ENCODE measurements around the gene TOMM40. TPM values are rescaled to one million over a fixed set of nuclear protein-coding genes. Genes with fewer than 3 reads are reported as not detected.

Gene TOMM40
- total and polyA plus RNA-seq, 8 donors: 12.8 to 28.8 (median 17.8) TPM

GRCh38 chr19:44894052-44894400 is 3.0 kb downstream of the TOMM40 start:
- peaks cover 0 to 12% (median 6%) of the 10 kb centered on the region in 3 donors for H3K36me3 ChIP-seq
- no peak for TF ChIP-seq CTCF (IDR thresholded peaks at IDR 0.05)
- H3K9me3 ChIP-seq: no peaks in the 10 kb centered on the region
- H3K4me3 ChIP-seq: no peak overlapping the region
- H3K27ac ChIP-seq: no peak overlapping the region
- FAIRE-seq (no peak), DNase-seq (no peak), ATAC-seq (no peak)
- 95% methylated on average over 6 of the region's 6 CpGs for WGBS, 2 donors
- no peaks in the 10 kb centered on the region for H3K27me3 ChIP-seq
- intact Hi-C loops (cut with DNase I): no loop called here
- peaks cover 6 to 14% (median 10%) of the 10 kb centered on the region in 3 donors for H3K4me1 ChIP-seq

DNA sequence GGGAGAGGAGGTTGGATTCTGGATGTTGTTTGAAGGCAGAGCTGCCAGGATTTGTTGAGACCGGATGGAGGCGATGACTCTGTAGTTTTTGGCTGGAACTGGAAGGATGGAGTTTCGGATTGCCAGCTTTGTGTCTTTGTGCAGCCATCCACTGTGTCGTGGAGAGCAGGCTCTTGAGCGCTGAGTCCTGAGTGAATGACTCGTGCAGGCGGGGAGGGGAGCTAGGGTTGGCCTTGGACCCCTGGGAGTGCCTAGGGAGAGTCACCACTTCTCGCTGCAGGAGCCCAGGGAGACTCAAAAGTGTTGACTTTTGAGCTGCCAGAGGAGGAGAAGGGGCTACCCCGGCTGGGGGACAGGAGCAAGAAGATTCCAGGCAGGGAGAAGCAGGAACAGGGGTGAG is 3.9 kb downstream of the TOMM40 start:
- H3K27ac ChIP-seq: no peak overlapping the region
- ATAC-seq: no peak
- 74 to 78% methylated on average over 9 of the region's 9 CpGs for WGBS, 2 donors
- TF ChIP-seq CTCF (IDR thresholded peaks at IDR 0.05): no peak
- H3K4me3 ChIP-seq: no peak overlapping the region
- DNase-seq: no peak
- H3K9me3 ChIP-seq: no peaks in the 10 kb centered on the region
- intact Hi-C loops (cut with DNase I): no loop called here
- H3K27me3 ChIP-seq: no peaks in the 10 kb centered on the region
- peaks cover 1 to 10% (median 5%) of the 10 kb centered on the region in 3 donors for H3K4me1 ChIP-seq
- peaks cover 0 to 12% (median 6%) of the 10 kb centered on the region in 3 donors for H3K36me3 ChIP-seq
- FAIRE-seq: no peak

DNA sequence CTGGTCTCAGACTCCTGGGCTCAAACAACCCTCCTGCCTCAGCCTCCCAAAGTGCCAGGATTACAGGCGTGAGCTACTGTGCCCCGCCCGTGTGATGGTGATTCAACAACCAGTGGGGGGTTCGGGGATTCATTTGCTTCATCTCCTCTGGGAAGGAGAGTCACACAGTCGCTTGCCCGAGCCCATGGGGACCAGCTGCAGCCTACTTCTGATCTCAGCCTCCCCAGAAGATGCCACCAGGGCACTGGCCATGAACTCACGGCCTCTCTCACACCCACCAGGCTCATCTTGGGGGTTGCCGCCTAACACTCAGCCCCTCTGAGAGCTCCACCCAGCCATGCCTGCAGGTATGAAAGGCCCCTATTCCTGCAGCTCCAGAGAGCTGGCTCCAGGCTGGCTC is 6.8 kb downstream of the TOMM40 start:
- no peak for DNase-seq

DNA sequence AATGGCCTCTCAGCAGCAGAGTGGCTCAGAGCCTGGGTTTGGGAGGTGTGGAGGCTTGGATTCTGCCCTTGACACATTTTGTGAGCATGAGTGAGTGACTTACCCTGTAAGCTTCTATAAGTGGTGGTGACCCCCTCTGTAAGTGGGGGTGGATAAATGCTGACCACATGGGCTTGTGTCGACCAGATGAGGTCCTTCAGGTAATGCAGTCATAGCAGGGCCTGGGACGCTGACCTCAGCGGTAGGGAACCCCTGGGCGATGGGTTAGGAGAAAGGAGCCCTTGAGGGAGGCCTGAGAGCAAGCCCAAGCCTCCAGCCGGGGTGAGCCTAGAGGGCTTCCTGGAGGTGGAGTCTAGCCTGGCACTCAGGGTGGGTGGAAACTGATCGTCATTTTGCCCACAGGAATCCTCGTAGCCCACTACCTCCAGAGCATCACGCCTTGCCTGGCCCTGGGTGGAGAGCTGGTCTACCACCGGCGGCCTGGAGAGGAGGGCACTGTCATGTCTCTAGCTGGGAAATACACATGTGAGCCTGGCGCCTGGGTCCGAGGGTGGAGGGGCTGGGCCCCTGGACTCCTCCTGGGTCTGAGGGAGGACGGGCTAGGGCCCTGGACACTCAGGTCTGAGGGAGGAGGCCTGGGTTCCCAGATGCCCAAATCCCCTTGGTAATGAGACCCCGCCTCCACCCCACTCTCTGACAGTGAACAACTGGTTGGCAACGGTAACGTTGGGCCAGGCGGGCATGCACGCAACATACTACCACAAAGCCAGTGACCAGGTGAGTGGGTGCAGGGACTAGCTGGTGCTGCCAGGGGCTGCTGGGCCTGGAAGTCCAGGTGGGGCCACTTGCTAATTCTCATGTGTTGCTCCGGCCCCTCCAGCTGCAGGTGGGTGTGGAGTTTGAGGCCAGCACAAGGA is 9.5 kb downstream of the TOMM40 start:
- Histone ChIP-seq H3K4me1 (peaks cover 4 to 10% (median 5%) of the 10 kb centered on the region in 3 donors), H3K27me3 (no peaks in the 10 kb centered on the region), H3K27ac (no peak overlapping the region), H3K4me3 (no peak overlapping the region), H3K9me3 (no peaks in the 10 kb centered on the region), H3K36me3 (peaks cover 0 to 21% (median 0%) of the 10 kb centered on the region in 3 donors)
- TF ChIP-seq CTCF (IDR thresholded peaks at IDR 0.05): no peak
- peak in 1 of 6 donors; percentile 67 for DNase-seq
- 91 to 95% methylated on average over 19 of the region's 19 CpGs for WGBS, 2 donors
- ATAC-seq: no peak
- FAIRE-seq: no peak
- intact Hi-C loops (cut with DNase I): loop anchor here in 2 of 3 donors (5.0 to 10.0 kb wide), 2 partner anchors 52 to 154 kb away; no protein-coding TSS in a partner anchor

More for the DNA sequence above, 6.8 kb downstream of the TOMM40 start:
- H3K27ac ChIP-seq: no peak overlapping the region
- 89 to 94% methylated on average over 8 of the region's 8 CpGs for WGBS, 2 donors
- no peaks in the 10 kb centered on the region for H3K4me1 ChIP-seq
- no peak for FAIRE-seq
- intact Hi-C loops (cut with DNase I): no loop called here
- H3K36me3 ChIP-seq: peaks cover 0 to 28% (median 6%) of the 10 kb centered on the region in 3 donors
- H3K27me3 ChIP-seq: no peaks in the 10 kb centered on the region
- no peaks in the 10 kb centered on the region for H3K9me3 ChIP-seq
- ATAC-seq: no peak
- no peak overlapping the region for H3K4me3 ChIP-seq
- TF ChIP-seq CTCF (IDR thresholded peaks at IDR 0.05): no peak

GRCh38 chr19:44903216-44903601 is 12.2 kb downstream of the TOMM40 start:
- no peaks in the 10 kb centered on the region for H3K9me3 ChIP-seq
- H3K27ac ChIP-seq: no peak overlapping the region
- H3K4me1 ChIP-seq: peaks cover 4 to 10% (median 5%) of the 10 kb centered on the region in 3 donors
- WGBS, 2 donors: 68 to 77% methylated on average over 13 to 15 of the region's 15 CpGs
- H3K27me3 ChIP-seq: no peaks in the 10 kb centered on the region
- no peak for TF ChIP-seq CTCF (IDR thresholded peaks at IDR 0.05)
- H3K4me3 ChIP-seq: no peak overlapping the region
- no peak for DNase-seq
- ATAC-seq: peak in 1 of 4 donors; percentile 3
- no peak for FAIRE-seq
- H3K36me3 ChIP-seq: peaks cover 0 to 16% (median 0%) of the 10 kb centered on the region in 3 donors
- intact Hi-C loops (cut with DNase I): loop anchor here in 2 of 3 donors (5.0 to 10.0 kb wide), 2 partner anchors 49 to 152 kb away; no protein-coding TSS in a partner anchor
